Measurements from ENCODE around the gene ZNF33A.
"Not testable (repeated sequence)": the region's sequence is repeated elsewhere in the genome, so short reads cannot be mapped to it uniquely, and the experiment has no call there.

Gene ZNF33A

GRCh38 chr10:38010119-38010903 is at the start of gene ZNF33A:
Gene ZNF33A (plus strand): TSS chr10:38010675. CDS start chr10:38012342, 1,667 bp downstream.
- peak; percentile 95 for DNase-seq
- in situ Hi-C loops (cut with MboI; ENCODE audit: low pct_unique_long_range_greater_than_20kb, low sequenced_read_pairs): no loop called here

GRCh38 chr10:37965006-37965405 is 45.5 kb upstream of the ZNF33A start:
- no peak for DNase-seq

GRCh38 chr10:37972396-37972795 is 38.1 kb upstream of the ZNF33A start:
- in situ Hi-C loops (cut with MboI; ENCODE audit: low pct_unique_long_range_greater_than_20kb, low sequenced_read_pairs): no loop called here
- DNase-seq: no peak

More at GRCh38 chr10:37965006-37965405, 45.5 kb upstream of the ZNF33A start:
- in situ Hi-C loops (cut with MboI; ENCODE audit: low pct_unique_long_range_greater_than_20kb, low sequenced_read_pairs): no loop called here

GRCh38 chr10:37975401-37975991 is 35.0 kb upstream of the ZNF33A start:
- peak; percentile 39 for DNase-seq
- in situ Hi-C loops (cut with MboI; ENCODE audit: low pct_unique_long_range_greater_than_20kb, low sequenced_read_pairs): no loop called here

GRCh38 chr10:37976091-37976879 is 34.2 kb upstream of the ZNF33A start, which contains the start of gene ZNF25:
Gene ZNF25 (minus strand): TSS chr10:37976647. CDS start chr10:37971722, 4,925 bp downstream.
- peak; percentile 100 for DNase-seq
- in situ Hi-C loops (cut with MboI; ENCODE audit: low pct_unique_long_range_greater_than_20kb, low sequenced_read_pairs): no loop called here

- in situ Hi-C loops (cut with MboI; ENCODE audit: low pct_unique_long_range_greater_than_20kb, low sequenced_read_pairs): no loop called here
- no peak for DNase-seq
Observed at GRCh38 chr10:37976880-37977203, 33.6 kb upstream of the ZNF33A start.

- in situ Hi-C loops (cut with MboI; ENCODE audit: low pct_unique_long_range_greater_than_20kb, low sequenced_read_pairs): no loop called here
- DNase-seq: no peak
Observed at GRCh38 chr10:37991655-37992054, 18.8 kb upstream of the ZNF33A start.

- DNase-seq: no peak
- in situ Hi-C loops (cut with MboI; ENCODE audit: low pct_unique_long_range_greater_than_20kb, low sequenced_read_pairs): no loop called here
Observed at GRCh38 chr10:37992083-37992482, 18.4 kb upstream of the ZNF33A start.

- in situ Hi-C loops (cut with MboI; ENCODE audit: low pct_unique_long_range_greater_than_20kb, low sequenced_read_pairs); DNase-seq: not testable (repeated sequence)
Observed at GRCh38 chr10:37998920-37999319, 11.6 kb upstream of the ZNF33A start.

GRCh38 chr10:38000474-38000873 is 10.0 kb upstream of the ZNF33A start:
- in situ Hi-C loops (cut with MboI; ENCODE audit: low pct_unique_long_range_greater_than_20kb, low sequenced_read_pairs); DNase-seq: not testable (repeated sequence)

- DNase-seq: no peak
- in situ Hi-C loops (cut with MboI; ENCODE audit: low pct_unique_long_range_greater_than_20kb, low sequenced_read_pairs): no loop called here
Observed at GRCh38 chr10:38003026-38003425, 7.4 kb upstream of the ZNF33A start.

GRCh38 chr10:38003588-38003987 is 6.9 kb upstream of the ZNF33A start:
- in situ Hi-C loops (cut with MboI; ENCODE audit: low pct_unique_long_range_greater_than_20kb, low sequenced_read_pairs): no loop called here
- no peak for DNase-seq

- in situ Hi-C loops (cut with MboI; ENCODE audit: low pct_unique_long_range_greater_than_20kb, low sequenced_read_pairs): no loop called here
- DNase-seq: no peak
Observed at GRCh38 chr10:38007551-38007950, 2.9 kb upstream of the ZNF33A start.

- peak; percentile 52 for DNase-seq
- in situ Hi-C loops (cut with MboI; ENCODE audit: low pct_unique_long_range_greater_than_20kb, low sequenced_read_pairs): no loop called here
Observed at GRCh38 chr10:38007991-38008390, 2.5 kb upstream of the ZNF33A start.

GRCh38 chr10:38016354-38016753 is 5.9 kb downstream of the ZNF33A start:
- in situ Hi-C loops (cut with MboI; ENCODE audit: low pct_unique_long_range_greater_than_20kb, low sequenced_read_pairs): no loop called here
- DNase-seq: no peak

- in situ Hi-C loops (cut with MboI; ENCODE audit: low pct_unique_long_range_greater_than_20kb, low sequenced_read_pairs); DNase-seq: not testable (repeated sequence)
Observed at GRCh38 chr10:38019124-38019523, 8.6 kb downstream of the ZNF33A start.

GRCh38 chr10:38025283-38025682 is 14.8 kb downstream of the ZNF33A start:
- peak; percentile 47 for DNase-seq
- in situ Hi-C loops (cut with MboI; ENCODE audit: low pct_unique_long_range_greater_than_20kb, low sequenced_read_pairs): no loop called here

GRCh38 chr10:38027986-38028385 is 17.5 kb downstream of the ZNF33A start:
- in situ Hi-C loops (cut with MboI; ENCODE audit: low pct_unique_long_range_greater_than_20kb, low sequenced_read_pairs): no loop called here
- no peak for DNase-seq

GRCh38 chr10:38032886-38033285 is 22.4 kb downstream of the ZNF33A start:
- DNase-seq: no peak
- in situ Hi-C loops (cut with MboI; ENCODE audit: low pct_unique_long_range_greater_than_20kb, low sequenced_read_pairs): no loop called here

All from KBM-7 (cell line).